H1 (cell line): Measurements from ENCODE around the gene UBE2E3.

ENCODE experiments used
- CTCF ChIP-seq, 3 experiments: IDR thresholded peaks; 1 replicate in 2 of 3; 2 replicates in 1 of 3; pipeline versions ENCODE4 v1.5.1 to v1.6.1; 2011; ENCODE audit warnings: low read length in 3 of 3, mild to moderate bottlenecking in 3 of 3, inconsistent platforms in 2 of 3, low read depth in 1 of 3, moderate library complexity in 1 of 3; ENCODE audit not compliant: insufficient read depth in 1 of 3; ENCODE audit errors: control extremely low read depth in 1 of 3
- EP300 ChIP-seq, 2 experiments: IDR thresholded peaks; 1 replicate in 1 of 2; 2 replicates in 1 of 2; pipeline ENCODE4 v1.6.1; 2011 to 2012; ENCODE audit warnings: low read depth in 2 of 2, low read length in 2 of 2, mild to moderate bottlenecking in 2 of 2, borderline replicate concordance in 1 of 2, inconsistent platforms in 1 of 2, moderate library complexity in 1 of 2
- EZH2 ChIP-seq: fragments of 200-600 bp; sonication (generic); IDR thresholded peaks from 2 replicates; pipeline ENCODE4 v1.7.1; 2012; ENCODE audit warnings: low read depth, mild to moderate bottlenecking, moderate library complexity, low read length, inconsistent platforms; ENCODE audit not compliant: severe bottlenecking
- RAD21 ChIP-seq, 2 experiments: IDR thresholded peaks in 1 of 2; conservative IDR thresholded peaks in 1 of 2; 2 replicates each; pipeline ENCODE4 v1.6.1; 2011; ENCODE audit warnings: low read depth in 2 of 2, low read length in 2 of 2, improper control_type of control experiment in 1 of 2, inconsistent platforms in 1 of 2, mild to moderate bottlenecking in 1 of 2, moderate library complexity in 1 of 2
- RNF2 ChIP-seq: fragments of 200-900, 300-1000 bp; sonication (generic); IDR thresholded peaks from 2 replicates; pipeline ENCODE4 v1.7.1; 2016; ENCODE audit warnings: borderline replicate concordance, low read depth, mild to moderate bottlenecking, antibody characterized with exemption, low read length; ENCODE audit not compliant: poor library complexity, severe bottlenecking; ENCODE audit errors: missing control alignments
- SRF ChIP-seq: IDR thresholded peaks from 2 replicates; pipeline ENCODE4 v1.6.1; 2011; ENCODE audit warnings: mild to moderate bottlenecking, low read depth, low read length, moderate library complexity
- TF ChIP-seq, protein P1 (sequence below): IDR thresholded peaks from 2 replicates; pipeline ENCODE4 v1.6.1; 2012; ENCODE audit warnings: inconsistent platforms
- TF ChIP-seq, protein P2 (sequence below): IDR thresholded peaks from 2 replicates; pipeline ENCODE4 v1.6.1; 2011; ENCODE audit warnings: low read depth, mild to moderate bottlenecking, low read length; ENCODE audit not compliant: insufficient read depth

- no peak for TF ChIP-seq CTCF (IDR thresholded peaks at IDR 0.05; ENCODE audit: control extremely low read depth in 1 of 3, insufficient read depth in 1 of 3, low read depth in 1 of 3, low read length in 3 of 3)
- TF ChIP-seq, protein P1, sequence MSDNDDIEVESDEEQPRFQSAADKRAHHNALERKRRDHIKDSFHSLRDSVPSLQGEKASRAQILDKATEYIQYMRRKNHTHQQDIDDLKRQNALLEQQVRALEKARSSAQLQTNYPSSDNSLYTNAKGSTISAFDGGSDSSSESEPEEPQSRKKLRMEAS, result no peak
- no peak for TF ChIP-seq RNF2
- TF ChIP-seq SRF, result no peak
- no peak for TF ChIP-seq RAD21 (IDR thresholded peaks at IDR 0.05 in 1 of 2, conservative IDR thresholded peaks at IDR 0.05 in 1 of 2; ENCODE audit: low read depth in 2 of 2, low read length in 2 of 2)
- no peak for TF ChIP-seq EZH2
- TF ChIP-seq EP300 (IDR thresholded peaks at IDR 0.05; ENCODE audit: borderline replicate concordance in 1 of 2, low read depth in 2 of 2, low read length in 2 of 2), result no peak
- TF ChIP-seq, protein P2, sequence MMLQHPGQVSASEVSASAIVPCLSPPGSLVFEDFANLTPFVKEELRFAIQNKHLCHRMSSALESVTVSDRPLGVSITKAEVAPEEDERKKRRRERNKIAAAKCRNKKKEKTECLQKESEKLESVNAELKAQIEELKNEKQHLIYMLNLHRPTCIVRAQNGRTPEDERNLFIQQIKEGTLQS, result no peak
Measured at GRCh38 chr2:181041661-181042060, 61.3 kb downstream of the UBE2E3 start.
